Measurements from ENCODE around the gene SDHC. TPM values are rescaled to one million over a fixed set of nuclear protein-coding genes. Genes with fewer than 3 reads are reported as not detected.

SDHC gene
- total and polyA plus RNA-seq, 9 donors: 20.2 to 145 (median 131) TPM

DNA sequence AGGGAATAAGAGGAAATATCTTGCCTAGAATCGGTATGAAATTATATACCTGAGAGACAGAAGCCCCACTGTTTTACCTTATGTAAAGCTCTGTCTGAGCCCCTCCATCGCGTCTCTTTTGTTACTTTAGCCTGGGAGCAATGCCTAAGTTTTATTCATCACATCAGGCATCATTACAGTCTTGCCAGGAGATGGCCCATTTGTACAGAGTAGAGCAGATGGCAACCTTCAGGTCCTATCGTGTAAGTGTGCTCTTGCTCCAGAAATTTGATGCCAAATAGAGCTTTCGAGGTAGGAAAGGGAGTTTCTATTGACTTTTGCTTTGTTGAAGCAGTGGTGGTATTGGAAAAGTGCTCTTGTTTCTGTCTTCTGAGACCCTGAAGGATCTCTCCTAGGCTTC, 28.6 kb downstream of the SDHC start:
- DNase-seq: no peak
- no peaks in the 10 kb centered on the region for H3K27me3 ChIP-seq (ENCODE audit: control insufficient read depth, insufficient read depth, low read length)
- H3K4me1 ChIP-seq (ENCODE audit: control insufficient read depth, insufficient read depth, low read length): no peaks in the 10 kb centered on the region
- no peak overlapping the region for H3K27ac ChIP-seq (ENCODE audit: low read length)
- 89% methylated on average over 5 of the region's 5 CpGs for WGBS (ENCODE audit: insufficient coverage)
- H3K4me3 ChIP-seq (ENCODE audit: low read length): no peak overlapping the region
- peaks cover 28% of the 10 kb centered on the region for H3K36me3 ChIP-seq (ENCODE audit: control insufficient read depth, insufficient read depth, low read length)
- H3K9me3 ChIP-seq (replicated peaks; ENCODE audit: control insufficient read depth, low read depth, low read length): no peaks in the 10 kb centered on the region

DNA sequence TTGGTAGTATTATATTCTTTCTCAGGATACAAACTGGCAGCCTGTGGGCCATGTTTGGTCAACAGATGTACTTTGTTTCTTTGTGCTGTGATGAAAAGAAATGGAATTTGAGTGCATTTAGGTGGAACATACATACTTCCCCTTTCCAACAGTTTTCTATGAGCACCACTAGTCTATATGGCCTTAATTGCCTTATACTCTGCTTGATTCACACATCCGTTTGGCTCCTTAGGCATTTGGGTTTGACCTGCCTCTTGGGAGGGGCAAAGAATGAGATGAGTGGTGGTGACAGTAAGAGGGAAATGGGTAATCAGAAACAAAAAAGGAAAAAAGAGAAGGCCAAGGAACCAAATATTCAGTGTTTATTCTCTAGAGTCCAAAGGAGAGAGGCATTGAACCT, 36.5 kb downstream of the SDHC start:
- H3K4me1 ChIP-seq (ENCODE audit: control insufficient read depth, insufficient read depth, low read length): no peaks in the 10 kb centered on the region
- no CpG with 5 or more reads among the region's 1 CpG for WGBS (ENCODE audit: insufficient coverage)
- no peak for DNase-seq
- H3K27ac ChIP-seq (ENCODE audit: low read length): no peak overlapping the region
- peaks cover 17% of the 10 kb centered on the region for H3K36me3 ChIP-seq (ENCODE audit: control insufficient read depth, insufficient read depth, low read length)
- H3K27me3 ChIP-seq (ENCODE audit: control insufficient read depth, insufficient read depth, low read length): no peaks in the 10 kb centered on the region
- no peaks in the 10 kb centered on the region for H3K9me3 ChIP-seq (replicated peaks; ENCODE audit: control insufficient read depth, low read depth, low read length)
- H3K4me3 ChIP-seq (ENCODE audit: low read length): no peak overlapping the region

- no peak overlapping the region for H3K27ac ChIP-seq (ENCODE audit: low read length)
- no peaks in the 10 kb centered on the region for H3K9me3 ChIP-seq (replicated peaks; ENCODE audit: control insufficient read depth, low read depth, low read length)
- no peaks in the 10 kb centered on the region for H3K4me1 ChIP-seq (ENCODE audit: control insufficient read depth, insufficient read depth, low read length)
- no peak for DNase-seq
- H3K36me3 ChIP-seq (ENCODE audit: control insufficient read depth, insufficient read depth, low read length): peaks cover 17% of the 10 kb centered on the region
- no peaks in the 10 kb centered on the region for H3K27me3 ChIP-seq (ENCODE audit: control insufficient read depth, insufficient read depth, low read length)
- WGBS (ENCODE audit: insufficient coverage): no CpG with 5 or more reads among the region's 1 CpG
- no peak overlapping the region for H3K4me3 ChIP-seq (ENCODE audit: low read length)
Observed at GRCh38 chr1:161351482-161351881, 37.3 kb downstream of the SDHC start.

DNA sequence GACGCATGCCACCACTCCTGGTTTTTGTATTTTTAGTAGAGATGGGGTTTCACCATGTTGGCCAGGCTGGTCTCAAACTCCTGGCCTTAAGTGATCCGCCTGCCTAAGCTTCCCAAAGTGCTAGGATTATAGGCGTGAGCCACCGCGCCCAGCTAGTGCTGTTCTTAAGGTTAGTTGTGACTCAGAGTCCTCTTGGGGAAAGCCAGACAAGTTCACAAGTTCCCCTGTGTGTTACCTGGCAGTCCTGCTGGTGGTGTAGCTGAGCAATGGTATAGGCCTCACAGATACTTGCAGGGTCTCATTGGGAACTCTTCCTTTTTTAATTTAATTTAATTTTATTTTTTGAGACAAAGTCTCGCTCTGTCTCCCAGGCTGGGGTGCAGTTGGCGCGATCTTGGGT, 42.9 kb downstream of the SDHC start:
- no peak overlapping the region for H3K4me3 ChIP-seq (ENCODE audit: low read length)
- H3K27me3 ChIP-seq (ENCODE audit: control insufficient read depth, insufficient read depth, low read length): no peaks in the 10 kb centered on the region
- H3K4me1 ChIP-seq (ENCODE audit: control insufficient read depth, insufficient read depth, low read length): no peaks in the 10 kb centered on the region
- H3K27ac ChIP-seq (ENCODE audit: low read length): no peak overlapping the region
- no peak for DNase-seq
- no peaks in the 10 kb centered on the region for H3K9me3 ChIP-seq (replicated peaks; ENCODE audit: control insufficient read depth, low read depth, low read length)
- WGBS (ENCODE audit: insufficient coverage): 93% methylated on average over 4 of the region's 8 CpGs
- H3K36me3 ChIP-seq (ENCODE audit: control insufficient read depth, insufficient read depth, low read length): peaks cover 8% of the 10 kb centered on the region

DNA sequence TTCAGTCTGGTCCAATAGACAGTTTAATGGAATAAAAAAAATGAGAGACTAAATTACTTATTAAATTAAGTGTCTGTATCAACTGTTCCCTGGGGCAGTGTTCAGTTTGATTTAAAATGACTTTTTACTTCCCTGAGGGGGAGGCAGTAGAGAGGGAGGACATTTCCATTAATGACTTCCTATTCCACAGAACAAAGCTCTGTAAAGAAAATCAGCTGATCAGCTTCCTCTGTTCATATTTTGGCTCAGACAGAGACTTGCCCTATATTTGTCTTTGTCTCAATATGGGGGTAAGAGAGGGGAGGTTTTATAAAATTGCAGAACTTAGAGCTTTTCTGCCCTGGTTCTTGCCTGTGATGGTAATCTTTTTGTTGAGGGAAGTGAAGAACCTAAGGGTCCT, 45.1 kb downstream of the SDHC start:
- DNase-seq: peak; percentile 66

DNA sequence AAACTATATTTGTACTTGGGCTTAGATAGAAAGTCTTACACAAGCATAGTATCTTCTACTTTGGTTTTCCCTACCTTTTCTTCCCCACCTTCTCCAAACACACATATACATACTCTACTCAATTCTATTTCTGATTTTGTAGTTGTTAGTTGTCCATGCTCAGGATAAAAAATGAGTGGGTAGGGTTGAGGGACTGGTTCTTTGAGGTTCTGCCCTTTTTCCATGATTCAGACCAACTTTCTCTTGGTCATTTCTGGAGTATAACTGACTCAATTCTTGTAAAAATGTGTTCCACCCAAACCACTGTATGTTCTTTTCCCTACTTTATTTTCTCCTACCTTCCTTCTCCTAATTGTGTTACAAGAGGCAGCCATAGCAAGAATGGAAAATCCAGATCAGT, 50.2 kb downstream of the SDHC start:
- Histone ChIP-seq H3K4me1 (ENCODE audit: control insufficient read depth, insufficient read depth, low read length) (no peaks in the 10 kb centered on the region), H3K4me3 (ENCODE audit: low read length) (no peak overlapping the region), H3K36me3 (ENCODE audit: control insufficient read depth, insufficient read depth, low read length) (peaks cover 30% of the 10 kb centered on the region), H3K27ac (ENCODE audit: low read length) (no peak overlapping the region), H3K27me3 (ENCODE audit: control insufficient read depth, insufficient read depth, low read length) (no peaks in the 10 kb centered on the region), H3K9me3 (replicated peaks; ENCODE audit: control insufficient read depth, low read depth, low read length) (no peaks in the 10 kb centered on the region)
- DNase-seq: no peak

More for the DNA sequence above, 45.1 kb downstream of the SDHC start:
- H3K4me1 ChIP-seq (ENCODE audit: control insufficient read depth, insufficient read depth, low read length): no peaks in the 10 kb centered on the region
- peaks cover 17% of the 10 kb centered on the region for H3K36me3 ChIP-seq (ENCODE audit: control insufficient read depth, insufficient read depth, low read length)
- H3K9me3 ChIP-seq (replicated peaks; ENCODE audit: control insufficient read depth, low read depth, low read length): no peaks in the 10 kb centered on the region
- H3K27ac ChIP-seq (ENCODE audit: low read length): peak overlapping the region; percentile 59
- no peak overlapping the region for H3K4me3 ChIP-seq (ENCODE audit: low read length)
- H3K27me3 ChIP-seq (ENCODE audit: control insufficient read depth, insufficient read depth, low read length): no peaks in the 10 kb centered on the region

GRCh38 chr1:161365207-161365606, 51.0 kb downstream of the SDHC start:
- Histone ChIP-seq H3K9me3 (replicated peaks; ENCODE audit: control insufficient read depth, low read depth, low read length) (no peaks in the 10 kb centered on the region), H3K27ac (ENCODE audit: low read length) (no peak overlapping the region), H3K4me3 (ENCODE audit: low read length) (no peak overlapping the region), H3K36me3 (ENCODE audit: control insufficient read depth, insufficient read depth, low read length) (peaks cover 30% of the 10 kb centered on the region), H3K27me3 (ENCODE audit: control insufficient read depth, insufficient read depth, low read length) (no peaks in the 10 kb centered on the region), H3K4me1 (ENCODE audit: control insufficient read depth, insufficient read depth, low read length) (no peaks in the 10 kb centered on the region)
- DNase-seq: no peak

DNA sequence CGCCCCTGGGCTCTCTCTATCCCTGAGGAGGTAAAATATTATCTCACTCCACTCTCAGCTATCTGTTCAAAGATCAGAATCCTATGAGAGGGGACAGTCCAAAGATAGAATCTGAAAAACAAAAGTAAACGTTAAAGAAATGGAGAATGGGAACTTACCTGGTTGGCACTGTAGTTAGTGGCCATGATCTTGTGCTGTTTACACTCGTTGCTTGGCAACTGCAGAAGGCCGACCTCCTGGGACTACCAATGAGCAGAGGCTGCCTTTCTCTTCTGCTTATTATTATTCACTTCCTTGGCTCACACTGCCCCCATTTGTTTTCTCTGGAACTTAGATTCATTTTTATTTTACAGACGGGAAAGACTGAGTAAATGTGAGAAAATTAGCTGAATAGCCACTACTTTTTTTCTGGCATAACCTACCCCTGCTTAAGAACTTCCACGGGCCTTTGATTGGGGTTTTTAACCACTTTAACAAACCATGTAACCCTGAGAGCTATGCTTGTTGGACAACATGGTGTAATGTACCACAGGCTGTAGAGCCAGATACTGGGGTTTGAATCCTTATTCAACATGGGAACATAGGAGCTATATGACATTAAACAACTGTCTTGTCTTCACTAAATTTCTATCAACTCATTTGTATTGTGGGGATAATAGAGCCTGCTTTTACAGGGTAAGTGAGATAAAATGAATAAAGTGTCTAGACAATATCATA, 53.7 kb downstream of the SDHC start, which contains the start of gene CFAP126:
CFAP126 (minus strand) TSS at position 193 of the 717 bp plus-strand sequence; CDS start at position 185, 8 bp downstream.
- Histone ChIP-seq H3K27me3 (ENCODE audit: control insufficient read depth, insufficient read depth, low read length) (no peaks in the 10 kb centered on the region), H3K27ac (ENCODE audit: low read length) (no peak within 1 kb of the TSS), H3K9me3 (replicated peaks; ENCODE audit: control insufficient read depth, low read depth, low read length) (no peaks in the 10 kb centered on the region), H3K36me3 (ENCODE audit: control insufficient read depth, insufficient read depth, low read length) (peaks cover 30% of the 10 kb centered on the region), H3K4me3 (ENCODE audit: low read length) (no peak within 1 kb of the TSS), H3K4me1 (ENCODE audit: control insufficient read depth, insufficient read depth, low read length) (no peaks in the 10 kb centered on the region)
- peak; percentile 80 for DNase-seq
- WGBS (ENCODE audit: insufficient coverage): no CpG with 5 or more reads among the region's 6 CpGs

DNA sequence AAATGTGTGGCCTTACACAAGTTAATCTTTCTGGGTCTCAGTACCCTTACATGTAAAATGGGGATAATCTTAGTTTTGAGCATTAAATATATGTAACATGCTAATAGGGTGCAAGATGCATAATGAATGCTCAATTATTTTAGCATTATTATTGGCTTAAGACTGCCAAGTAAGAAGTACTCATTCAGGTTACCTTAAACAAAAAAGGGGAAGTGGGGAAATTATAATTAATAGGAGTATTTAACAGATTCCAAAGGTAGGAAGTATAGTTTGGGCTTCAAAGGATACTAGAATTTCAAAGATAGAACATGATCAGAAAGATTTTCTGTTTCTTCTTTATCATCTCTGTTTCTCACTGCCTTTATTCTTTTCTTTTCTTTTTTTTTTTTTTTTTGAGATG, 59.3 kb downstream of the SDHC start:
- no peaks in the 10 kb centered on the region for H3K4me1 ChIP-seq (ENCODE audit: control insufficient read depth, insufficient read depth, low read length)
- no peak overlapping the region for H3K4me3 ChIP-seq (ENCODE audit: low read length)
- no peaks in the 10 kb centered on the region for H3K36me3 ChIP-seq (ENCODE audit: control insufficient read depth, insufficient read depth, low read length)
- H3K9me3 ChIP-seq (replicated peaks; ENCODE audit: control insufficient read depth, low read depth, low read length): no peaks in the 10 kb centered on the region
- no peak overlapping the region for H3K27ac ChIP-seq (ENCODE audit: low read length)
- DNase-seq: no peak
- no peaks in the 10 kb centered on the region for H3K27me3 ChIP-seq (ENCODE audit: control insufficient read depth, insufficient read depth, low read length)

DNA sequence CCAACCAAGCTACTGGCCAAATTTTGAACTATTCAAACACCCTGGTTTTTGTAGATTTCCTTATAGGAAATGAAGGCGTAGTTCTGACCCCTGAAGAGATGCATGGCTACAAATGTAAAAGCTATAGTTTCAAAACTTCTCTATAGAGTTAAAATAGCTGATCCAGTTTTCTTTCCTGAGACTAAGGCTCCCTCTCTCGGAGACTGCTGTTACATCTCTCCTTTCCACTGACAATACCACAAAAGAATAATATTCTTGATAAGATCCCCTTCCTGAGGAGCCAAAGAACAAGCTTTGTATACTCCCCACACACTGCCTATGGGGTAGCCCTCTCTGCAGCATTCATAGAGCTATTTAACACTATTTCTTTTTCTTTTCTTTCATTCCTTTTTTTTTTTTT, 60.2 kb downstream of the SDHC start:
- 9% methylated on average over 1 of the region's 2 CpGs for WGBS (ENCODE audit: insufficient coverage)
- Histone ChIP-seq H3K36me3 (ENCODE audit: control insufficient read depth, insufficient read depth, low read length) (no peaks in the 10 kb centered on the region), H3K27ac (ENCODE audit: low read length) (no peak overlapping the region), H3K9me3 (replicated peaks; ENCODE audit: control insufficient read depth, low read depth, low read length) (no peaks in the 10 kb centered on the region), H3K4me1 (ENCODE audit: control insufficient read depth, insufficient read depth, low read length) (no peaks in the 10 kb centered on the region), H3K27me3 (ENCODE audit: control insufficient read depth, insufficient read depth, low read length) (no peaks in the 10 kb centered on the region), H3K4me3 (ENCODE audit: low read length) (no peak overlapping the region)
- DNase-seq: no peak

- H3K27ac ChIP-seq (ENCODE audit: low read length): no peak overlapping the region
- H3K27me3 ChIP-seq (ENCODE audit: control insufficient read depth, insufficient read depth, low read length): peaks cover 2% of the 10 kb centered on the region
- no peaks in the 10 kb centered on the region for H3K9me3 ChIP-seq (replicated peaks; ENCODE audit: control insufficient read depth, low read depth, low read length)
- DNase-seq: no peak
- no peaks in the 10 kb centered on the region for H3K36me3 ChIP-seq (ENCODE audit: control insufficient read depth, insufficient read depth, low read length)
- WGBS (ENCODE audit: insufficient coverage): no CpG with 5 or more reads among the region's 5 CpGs
- no peaks in the 10 kb centered on the region for H3K4me1 ChIP-seq (ENCODE audit: control insufficient read depth, insufficient read depth, low read length)
- H3K4me3 ChIP-seq (ENCODE audit: low read length): no peak overlapping the region
Observed at GRCh38 chr1:161378014-161378413, 63.8 kb downstream of the SDHC start.
